SK-N-SH (cell line): ENCODE results near the gene PPP1R9A. TPM values are rescaled to one million over a fixed set of nuclear protein-coding genes. Genes with fewer than 3 reads are reported as not detected.

ENCODE experiments used
- CTCF ChIA-PET: fragments of 300-600, 350-600 bp; formaldehyde crosslinking; extraction: SDS; loops from one replicate; lab custom pipeline; 2021; lab: Yijun Ruan, JAX
- POLR2A ChIA-PET: fragments of 350-600 bp; sonication (Branson Sonifier 250); formaldehyde crosslinking; extraction: SDS; loops from one replicate; lab custom pipeline; 2020; ENCODE audit warnings: antibody characterized with exemption, inconsistent platforms; lab: Yijun Ruan, JAX
- DNase-seq: peaks from one replicate; pipeline ENCODE4 v3.0.0; 2012
- H2AFZ ChIP-seq: fragments of 200-600 bp; sonication (generic); 2 replicates; pipeline ENCODE4 v1.8.1; 2016; ENCODE audit warnings: antibody characterized with exemption, mild to moderate bottlenecking, low read depth
- H3F3A ChIP-seq: fragments of 200-600 bp; sonication (generic); replicated peaks from 2 replicates; pipeline ENCODE3; 2016; ENCODE audit warnings: antibody characterized with exemption, mild to moderate bottlenecking; ENCODE audit not compliant: insufficient read depth
- H3K27ac ChIP-seq, 2 experiments: fragments of 200-500 bp in 1 of 2; fragments of 200-600 bp in 1 of 2; sonication (Bioruptor generic) in 1 of 2; sonication (generic), shearing (Covaris generic) in 1 of 2; 2 replicates each; pipeline versions ENCODE4 v1.5.1 to v1.6.1; 2014 to 2016; ENCODE audit warnings: low read depth in 2 of 2, inconsistent platforms in 1 of 2, low read length in 1 of 2, mild to moderate bottlenecking in 1 of 2, mixed read lengths in 1 of 2
- H3K27me3 ChIP-seq: fragments of 200-600 bp; sonication (generic), shearing (Covaris generic); 2 replicates; pipeline ENCODE4 v1.6.1; 2016; ENCODE audit warnings: mixed run types; ENCODE audit not compliant: insufficient read depth
- H3K36me3 ChIP-seq, 2 experiments: fragments of 200-500 bp in 1 of 2; fragments of 200-600 bp in 1 of 2; sonication (Bioruptor generic) in 1 of 2; sonication (generic) in 1 of 2; replicated peaks in 1 of 2; 2 replicates each; pipeline versions ENCODE3 to v1.5.1; 2014 to 2016; ENCODE audit warnings: low read length in 1 of 2, mild to moderate bottlenecking in 1 of 2; ENCODE audit not compliant: insufficient read depth in 2 of 2, control insufficient read depth in 1 of 2
- H3K4me1 ChIP-seq, 2 experiments: fragments of 200-500 bp in 1 of 2; fragments of 200-600 bp in 1 of 2; sonication (Bioruptor generic) in 1 of 2; sonication (generic), shearing (Covaris generic) in 1 of 2; 2 replicates each; pipeline versions ENCODE4 v1.5.1 to v1.6.1; 2014 to 2016; ENCODE audit warnings: low read depth in 1 of 2, low read length in 1 of 2, mixed run types in 1 of 2; ENCODE audit not compliant: insufficient read depth in 2 of 2, control insufficient read depth in 1 of 2
- H3K4me2 ChIP-seq: fragments of 200-600 bp; sonication (generic), shearing (Covaris generic); 2 replicates; pipeline ENCODE4 v1.6.1; 2017; ENCODE audit warnings: mixed run types
- H3K4me3 ChIP-seq, 2 experiments: fragments of 200-500 bp in 1 of 2; fragments of 200-600 bp in 1 of 2; sonication (Bioruptor generic) in 1 of 2; sonication (generic), shearing (Covaris generic) in 1 of 2; 2 replicates each; pipeline versions ENCODE4 v1.5.1 to v1.8.1; 2014 to 2016; ENCODE audit warnings: low read depth in 2 of 2, inconsistent platforms in 1 of 2, low read length in 1 of 2, mild to moderate bottlenecking in 1 of 2, mixed read lengths in 1 of 2, moderate library complexity in 1 of 2
- H3K79me2 ChIP-seq: fragments of 200-600 bp; sonication (generic); 2 replicates; pipeline ENCODE4 v1.8.1; 2017; ENCODE audit warnings: mild to moderate bottlenecking; ENCODE audit not compliant: insufficient read depth
- H3K9ac ChIP-seq: fragments of 200-600 bp; sonication (generic); 2 replicates; pipeline ENCODE4 v1.6.1; 2017; ENCODE audit warnings: mixed run types
- H3K9me2 ChIP-seq: fragments of 200-600 bp; sonication (generic); 2 replicates; pipeline ENCODE4 v1.6.1; 2017; ENCODE audit warnings: mixed run types
- H3K9me3 ChIP-seq: fragments of 200-600 bp; sonication (generic); 2 replicates; pipeline ENCODE4 v1.6.1; 2017; ENCODE audit warnings: mixed run types, mild to moderate bottlenecking, moderate library complexity
- H4K20me1 ChIP-seq: fragments of 200-600 bp; sonication (generic); 2 replicates; pipeline ENCODE4 v1.6.1; 2017; ENCODE audit warnings: mild to moderate bottlenecking, mixed run types; ENCODE audit not compliant: insufficient read depth
- ELF1 ChIP-seq: IDR thresholded peaks from 2 replicates; pipeline ENCODE4 v1.4.0; 2012
- EZH2phosphoT487 ChIP-seq: fragments of 200-600 bp; sonication (generic); IDR thresholded peaks from 2 replicates; pipeline ENCODE4 v1.6.1; 2017; ENCODE audit warnings: low read depth, mixed run types, mild to moderate bottlenecking, antibody characterized with exemption, moderate library complexity, borderline replicate concordance
- FOSL2 ChIP-seq: IDR thresholded peaks from 2 replicates; pipeline ENCODE4 v1.4.0; 2012; ENCODE audit warnings: low read depth, mild to moderate bottlenecking, moderate library complexity, borderline replicate concordance
- FOXM1 ChIP-seq: IDR thresholded peaks from 2 replicates; pipeline ENCODE4 v1.4.0; 2012; ENCODE audit warnings: low read depth, mild to moderate bottlenecking
- GABPA ChIP-seq: IDR thresholded peaks from 2 replicates; pipeline ENCODE4 v1.4.0; 2012; ENCODE audit warnings: low read depth, mild to moderate bottlenecking
- GATA2 ChIP-seq: sonication (generic); formaldehyde crosslinking; IDR thresholded peaks from 2 replicates; pipeline ENCODE4 v1.5.0; 2020; ENCODE audit warnings: mild to moderate bottlenecking, missing genetic modification reagents
- MEF2A ChIP-seq: IDR thresholded peaks from 2 replicates; pipeline ENCODE4 v1.4.0; 2012; ENCODE audit warnings: low read depth, borderline replicate concordance
- MXI1 ChIP-seq: IDR thresholded peaks from 2 replicates; pipeline ENCODE4 v1.6.1; 2012; ENCODE audit warnings: mild to moderate bottlenecking, low read depth, low read length, improper control_type of control experiment
- NRF1 ChIP-seq: IDR thresholded peaks from 2 replicates; pipeline ENCODE4 v1.6.1; 2012; ENCODE audit warnings: low read depth, mild to moderate bottlenecking, low read length
- REST ChIP-seq: IDR thresholded peaks from 2 replicates; pipeline ENCODE4 v1.6.1; 2012; ENCODE audit warnings: mild to moderate bottlenecking, low read depth, low read length, moderate library complexity
- RFX5 ChIP-seq: IDR thresholded peaks from 2 replicates; pipeline ENCODE4 v1.6.1; 2012; ENCODE audit warnings: mild to moderate bottlenecking, improper control_type of control experiment, low read length
- SIN3A ChIP-seq: IDR thresholded peaks from 2 replicates; pipeline ENCODE4 v1.6.1; 2012; ENCODE audit warnings: low read depth, mild to moderate bottlenecking, low read length, moderate library complexity, borderline replicate concordance
- SMC3 ChIP-seq: IDR thresholded peaks from 2 replicates; pipeline ENCODE4 v1.6.1; 2012; ENCODE audit warnings: low read depth, low read length, improper control_type of control experiment
- TAF1 ChIP-seq: IDR thresholded peaks from 2 replicates; pipeline ENCODE4 v1.6.1; 2012; ENCODE audit warnings: low read depth, mild to moderate bottlenecking, low read length, moderate library complexity, borderline replicate concordance
- TEAD4 ChIP-seq: IDR thresholded peaks from 2 replicates; pipeline ENCODE4 v1.4.0; 2012; ENCODE audit warnings: mild to moderate bottlenecking, borderline replicate concordance; ENCODE audit not compliant: insufficient read depth
- USF2 ChIP-seq: fragments of 150-350 bp; IDR thresholded peaks from 2 replicates; pipeline ENCODE4 v1.6.1; 2017; ENCODE audit warnings: antibody characterized with exemption, low read length, low read depth, borderline replicate concordance
- YY1 ChIP-seq: IDR thresholded peaks from 2 replicates; pipeline ENCODE4 v1.4.0; 2012; ENCODE audit warnings: low read depth, mild to moderate bottlenecking
- ZBTB33 ChIP-seq: IDR thresholded peaks from 2 replicates; pipeline ENCODE4 v1.4.0; 2012; ENCODE audit warnings: low read depth, borderline replicate concordance
- WGBS: methylation state at CpG from one replicate; pipeline ENCODE4 v1.1.6; 2017; ENCODE audit warnings: low lambda C conversion rate; 5-methylcytosine and 5-hydroxymethylcytosine counted together
- polyA plus RNA-seq, 3 experiments: library from polyadenylated mRNA; depleted of rRNA; stranded (reverse); fragments of >200 nt; gene quantifications; 2 replicates each; pipeline ENCODE4 v1.2.3, GENCODE V29; 2012

The PPP1R9A gene
- polyA plus RNA-seq, 1 of the 3 experiments (the other 2 are of a cell fraction), result 0.30 TPM

- Histone ChIP-seq H3F3A (no peaks in the 10 kb centered on the region), H3K9ac (no peak overlapping the region), H3K9me3 (no peaks in the 10 kb centered on the region), H3K4me2 (no peak overlapping the region), H3K27ac (no peak overlapping the region), H3K9me2 (no peaks in the 10 kb centered on the region), H2AFZ (no peak overlapping the region), H3K36me3 (no peaks in the 10 kb centered on the region), H3K4me1 (no peaks in the 10 kb centered on the region; a peak in 1 of 4 replicates), H4K20me1 (no peaks in the 10 kb centered on the region), H3K79me2 (no peaks in the 10 kb centered on the region), H3K4me3 (no peak overlapping the region), H3K27me3 (no peaks in the 10 kb centered on the region)
- POLR2A ChIA-PET, result no interaction called here
- CTCF ChIA-PET, result interaction anchor here (0.8 to 1.4 kb wide), 5 partner anchors 9 to 154 kb away, joined by 3 to 4 read pairs (median 3); no protein-coding TSS in a partner anchor
- no peak for TF ChIP-seq GABPA
- TF ChIP-seq NRF1, result no peak
- WGBS, result 53% methylated on average over 9 of the region's 9 CpGs
- no peak for DNase-seq
Measured at GRCh38 chr7:95323410-95324129, 416.2 kb downstream of the PPP1R9A start.

GRCh38 chr7:95324431-95324830 is 417.0 kb downstream of the PPP1R9A start, which contains the start of gene PON1:
PON1 (minus strand) TSS chr7:95324532; CDS start chr7:95324475, 57 bp downstream.
- no peak within 1 kb of the TSS for H3K4me2 ChIP-seq
- CTCF ChIA-PET, result interaction anchor here (1.1 kb wide), 1 partner anchor 28 kb away, joined by 3 read pairs; no protein-coding TSS in a partner anchor

More at GRCh38 chr7:95324431-95324830, 417.0 kb downstream of the PPP1R9A start, which contains the start of gene PON1:
- no peak within 1 kb of the TSS for H3K4me3 ChIP-seq
- H4K20me1 ChIP-seq, result no peaks in the 10 kb centered on the region
- no peaks in the 10 kb centered on the region for H3K27me3 ChIP-seq
- no peaks in the 10 kb centered on the region for H3K9me2 ChIP-seq
- peak; percentile 35 for DNase-seq
- 41% methylated on average over 17 of the region's 20 CpGs for WGBS
- H3F3A ChIP-seq, result no peaks in the 10 kb centered on the region
- H3K9ac ChIP-seq, result no peak within 1 kb of the TSS
- no peak within 1 kb of the TSS for H2AFZ ChIP-seq
- no peak within 1 kb of the TSS for H3K27ac ChIP-seq
- no peaks in the 10 kb centered on the region for H3K36me3 ChIP-seq
- H3K9me3 ChIP-seq, result no peaks in the 10 kb centered on the region
- TF ChIP-seq SIN3A (no peak), SMC3 (no peak), YY1 (no peak), EZH2phosphoT487 (no peak), ZBTB33 (no peak), FOSL2 (no peak), REST (no peak), TAF1 (no peak), GATA2 (no peak), RFX5 (no peak), ELF1 (no peak), MXI1 (no peak), FOXM1 (no peak), USF2 (no peak), MEF2A (no peak), TEAD4 (no peak)
- POLR2A ChIA-PET, result no interaction called here
- no peaks in the 10 kb centered on the region for H3K79me2 ChIP-seq
- no peaks in the 10 kb centered on the region; a peak in 1 of 4 replicates for H3K4me1 ChIP-seq
